GM19238 (cell line): ENCODE measurements around the gene ZNF281.
"Not testable (repeated sequence)": the region's sequence is repeated elsewhere in the genome, so short reads cannot be mapped to it uniquely, and the experiment has no call there.

Source experiments
- DNase-seq: peaks from one replicate; pipeline ENCODE4 v3.0.0; 2011; ENCODE audit warnings: low spot score; ENCODE audit not compliant: insufficient read length

The ZNF281 gene

GRCh38 chr1:200432586-200432985, 22.8 kb upstream of the ZNF281 start:
- DNase-seq = no peak

- DNase-seq = no peak
These were observed 19.4 kb upstream of the ZNF281 start for GRCh38 chr1:200429221-200429751.

GRCh38 chr1:200428482-200429205, 18.8 kb upstream of the ZNF281 start:
- DNase-seq = no peak

GRCh38 chr1:200427744-200428143, 17.9 kb upstream of the ZNF281 start:
- no peak for DNase-seq

GRCh38 chr1:200426196-200426595, 16.4 kb upstream of the ZNF281 start:
- no peak for DNase-seq

GRCh38 chr1:200423235-200423634, 13.4 kb upstream of the ZNF281 start:
- no peak for DNase-seq

- DNase-seq = no peak
These were observed 12.4 kb upstream of the ZNF281 start for GRCh38 chr1:200422211-200422610.

GRCh38 chr1:200415789-200416593, 6.2 kb upstream of the ZNF281 start:
- DNase-seq = no peak

GRCh38 chr1:200415227-200415626, 5.4 kb upstream of the ZNF281 start:
- no peak for DNase-seq

GRCh38 chr1:200414657-200415056, 4.8 kb upstream of the ZNF281 start:
- DNase-seq = no peak

- not testable (repeated sequence) for DNase-seq
These were observed 3.9 kb upstream of the ZNF281 start for GRCh38 chr1:200413766-200414165.

- DNase-seq = no peak
These were observed 1.8 kb upstream of the ZNF281 start for GRCh38 chr1:200411406-200412257.

- DNase-seq = no peak
These were observed 686 bp upstream of the ZNF281 start for GRCh38 chr1:200410566-200410878.

- DNase-seq = peak; percentile 11
These were observed 554 bp downstream of the ZNF281 start for GRCh38 chr1:200409203-200409760.

- DNase-seq = no peak
These were observed 3.6 kb downstream of the ZNF281 start for GRCh38 chr1:200406161-200406797.

GRCh38 chr1:200405264-200405663, 4.6 kb downstream of the ZNF281 start:
- no peak for DNase-seq

- DNase-seq = no peak
These were observed 8.1 kb downstream of the ZNF281 start for GRCh38 chr1:200401708-200402107.

- DNase-seq = no peak
These were observed 8.6 kb downstream of the ZNF281 start for GRCh38 chr1:200401263-200401662.

- no peak for DNase-seq
These were observed 9.3 kb downstream of the ZNF281 start for GRCh38 chr1:200400556-200400955.

GRCh38 chr1:200399860-200400259, 10.0 kb downstream of the ZNF281 start:
- no peak for DNase-seq

GRCh38 chr1:200398373-200398772, 11.5 kb downstream of the ZNF281 start:
- DNase-seq = no peak
